ENCODE data around the gene MAD1L1. TPM values are rescaled to one million over a fixed set of nuclear protein-coding genes. Genes with fewer than 3 reads are reported as not detected.

Gene MAD1L1
- total and polyA plus RNA-seq, 2 of the 4 experiments (the other 2 are of a cell fraction): 29.0 to 40.9 TPM

DNA sequence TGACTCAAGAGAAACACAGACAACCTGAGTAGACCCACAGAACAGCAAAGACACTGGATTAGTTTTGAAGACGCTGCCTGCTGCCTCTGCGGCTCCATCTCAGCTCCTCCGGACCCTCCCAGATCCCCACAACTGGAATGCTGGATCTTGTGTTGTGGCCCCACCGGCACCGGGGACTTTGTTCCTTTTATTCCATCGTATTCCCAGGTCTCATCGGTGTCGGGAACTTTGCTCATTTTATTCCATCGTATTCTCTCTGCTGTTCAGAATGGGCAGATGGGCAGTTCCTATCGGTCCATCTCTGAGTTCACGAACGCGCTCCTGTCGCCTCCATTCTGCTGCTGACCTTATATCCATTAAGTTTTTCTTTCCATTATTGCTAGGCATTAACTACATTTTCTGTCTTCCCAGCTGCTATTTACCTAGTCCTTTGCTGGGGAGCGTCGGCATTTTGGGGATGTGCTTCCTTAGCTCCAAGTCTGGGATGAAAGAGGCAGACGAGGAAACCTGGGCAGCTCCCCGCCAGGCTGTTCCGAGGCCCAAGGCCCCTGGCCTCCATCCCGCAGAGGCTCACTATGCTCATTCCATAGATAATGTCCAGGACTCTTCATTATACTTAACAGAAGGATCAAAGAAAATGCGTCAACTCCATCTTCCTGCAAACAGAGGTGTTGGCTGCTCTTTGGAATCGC lies 192.4 kb downstream of the MAD1L1 start:
- H4K91ac ChIP-seq (ENCODE audit: insufficient read depth, low read depth, low read length): no peak overlapping the region
- H3K9me3 ChIP-seq (ENCODE audit: control insufficient read depth, insufficient read depth, low read length): no peaks in the 10 kb centered on the region
- H2AK9ac ChIP-seq (replicated peaks; ENCODE audit: low read depth, low read length, poor library complexity): no peak overlapping the region
- CTCF ChIA-PET: interaction anchor here (1.0 kb wide), 1 partner anchor 15 kb away, joined by 3 read pairs; no protein-coding TSS in a partner anchor
- no peak overlapping the region for H3K27ac ChIP-seq (ENCODE audit: insufficient read depth, low read length)
- no peak overlapping the region for H2AFZ ChIP-seq (replicated peaks; ENCODE audit: low read length, poor library complexity)
- H2AK5ac ChIP-seq (ENCODE audit: low read depth, low read length): no peak overlapping the region
- H3K18ac ChIP-seq (ENCODE audit: low read depth, low read length): no peak overlapping the region
- no peak overlapping the region for H3K23ac ChIP-seq (ENCODE audit: low read depth, low read length)
- H3K4me3 ChIP-seq (ENCODE audit: insufficient read depth, low read depth, low read length): no peak overlapping the region
- no peak overlapping the region for H3K4ac ChIP-seq (ENCODE audit: low read depth, low read length)
- BruUV-seq (replicated peaks): no TSS peak
- H3K9ac ChIP-seq (ENCODE audit: low read depth, low read length): no peak overlapping the region
- ATAC-seq (ENCODE audit: low read depth) (no peak), DNase-seq (no peak)
- H3K4me2 ChIP-seq (ENCODE audit: low read depth, low read length): no peak overlapping the region
- in situ Hi-C loops (cut with MboI; ENCODE audit: low sequenced_read_pairs) (no loop called here), intact Hi-C loops (cut with micrococcal nuclease) (no loop called here), dilution Hi-C loops (cut with HindIII; ENCODE audit: low sequenced_read_pairs, unreplicated experiment) (no loop called here)
- WGBS, 2 experiments (ENCODE audit: extremely low coverage in 2 of 2, insufficient read length in 1 of 2): 96% methylated on average over 19 of the region's 22 CpGs; no CpG with 5 or more reads in 1 of the 2 experiments
- H3K36me3 ChIP-seq (ENCODE audit: control insufficient read depth, insufficient read depth, low read length): peaks cover 5% of the 10 kb centered on the region; the same call in 1 of the 2 replicates
- no peak overlapping the region for H2BK120ac ChIP-seq (ENCODE audit: low read depth, low read length)
- H3K56ac ChIP-seq (ENCODE audit: extremely low read depth, insufficient read depth, low read length): no peak overlapping the region
- peaks cover 0 to 19% of the 10 kb centered on the region in 2 experiments; a peak in 2 of 4 replicates for H3K79me1 ChIP-seq (ENCODE audit: low read depth in 1 of 2, low read length in 2 of 2)
- no peak overlapping the region for H2BK20ac ChIP-seq (ENCODE audit: low read depth, low read length)
- peaks cover 8% of the 10 kb centered on the region for H3K9me1 ChIP-seq (ENCODE audit: insufficient read depth, low read length)
- H2BK5ac ChIP-seq (ENCODE audit: low read depth, low read length, poor library complexity, severe bottlenecking): no peak overlapping the region
- H3K14ac ChIP-seq (replicated peaks; ENCODE audit: low read depth, low read length): no peak overlapping the region
- peaks cover 5% of the 10 kb centered on the region for H3K4me1 ChIP-seq (ENCODE audit: control insufficient read depth, insufficient read depth, low read length)
- no peaks in the 10 kb centered on the region; the same call in 1 of the 2 replicates for H4K20me1 ChIP-seq (ENCODE audit: insufficient read depth, low read length)
- H4K8ac ChIP-seq (ENCODE audit: low read depth in 2 of 2, low read length in 2 of 2): no peak overlapping the region
- POLR2A ChIA-PET (ENCODE audit: unreplicated experiment): no interaction called here
- no peak for TF ChIP-seq CHD1 (IDR thresholded peaks at IDR 0.05; ENCODE audit: low read depth, low read length)
- TF ChIP-seq, protein P1, sequence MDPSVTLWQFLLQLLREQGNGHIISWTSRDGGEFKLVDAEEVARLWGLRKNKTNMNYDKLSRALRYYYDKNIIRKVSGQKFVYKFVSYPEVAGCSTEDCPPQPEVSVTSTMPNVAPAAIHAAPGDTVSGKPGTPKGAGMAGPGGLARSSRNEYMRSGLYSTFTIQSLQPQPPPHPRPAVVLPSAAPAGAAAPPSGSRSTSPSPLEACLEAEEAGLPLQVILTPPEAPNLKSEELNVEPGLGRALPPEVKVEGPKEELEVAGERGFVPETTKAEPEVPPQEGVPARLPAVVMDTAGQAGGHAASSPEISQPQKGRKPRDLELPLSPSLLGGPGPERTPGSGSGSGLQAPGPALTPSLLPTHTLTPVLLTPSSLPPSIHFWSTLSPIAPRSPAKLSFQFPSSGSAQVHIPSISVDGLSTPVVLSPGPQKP (IDR thresholded peaks at IDR 0.05; ENCODE audit: borderline replicate concordance, low read depth, low read length): no peak
- no peak for TF ChIP-seq FOS (IDR thresholded peaks at IDR 0.05; ENCODE audit: low read depth, low read length)
- TF ChIP-seq CEBPB (IDR thresholded peaks at IDR 0.05; ENCODE audit: low read depth, low read length): no peak
- H3K27me3 ChIP-seq (ENCODE audit: control insufficient read depth, insufficient read depth, low read length): no peaks in the 10 kb centered on the region
- H2BK15ac ChIP-seq (ENCODE audit: low read depth, low read length): no peak overlapping the region
- no peak overlapping the region for H4K5ac ChIP-seq (ENCODE audit: low read depth, low read length)
